22Rv1 (cell line): Measurements from ENCODE around the gene SERGEF.

Experiments
- CTCF ChIP-seq: fragments of 450-650 bp; IDR thresholded peaks from 2 replicates; pipeline ENCODE4 v1.5.1; 2017; ENCODE audit warnings: mild to moderate bottlenecking
- ZFX ChIP-seq: fragments of 450-650 bp; IDR thresholded peaks from 2 replicates; pipeline ENCODE4 v1.6.1; 2017; ENCODE audit warnings: antibody characterized with exemption, borderline replicate concordance

- no peak for TF ChIP-seq CTCF
- no peak for TF ChIP-seq ZFX
Measured at GRCh38 chr11:18001191-18001590, 11.7 kb downstream of the SERGEF start.
